Neural crest cell (in vitro differentiated cells): ENCODE data around the gene GALR3. TPM values are rescaled to one million over a fixed set of nuclear protein-coding genes. Genes with fewer than 3 reads are reported as not detected.

Experiments used
- DNase-seq: peaks from one replicate; pipeline ENCODE4 v3.0.0; 2021; ENCODE audit warnings: low read depth, mixed read lengths, low spot score
- H3K27ac Mint-ChIP-seq: one replicate; pipeline ENCODE4 v1.8.0; 2021; ENCODE audit warnings: mild to moderate bottlenecking, mixed read lengths; ENCODE audit not compliant: unreplicated experiment
- H3K27me3 Mint-ChIP-seq: 2 replicates; pipeline ENCODE4 v1.8.0; 2021; ENCODE audit warnings: low read depth, mild to moderate bottlenecking, mixed read lengths
- H3K36me3 Mint-ChIP-seq: 2 replicates; pipeline ENCODE4 v1.8.0; 2021; ENCODE audit warnings: low read depth, mild to moderate bottlenecking, mixed read lengths
- H3K4me1 Mint-ChIP-seq: 2 replicates; pipeline ENCODE4 v1.8.0; 2021; ENCODE audit warnings: mixed read lengths
- H3K4me3 Mint-ChIP-seq: one replicate; pipeline ENCODE4 v1.8.0; 2021; ENCODE audit warnings: mild to moderate bottlenecking, mixed read lengths
- H3K9me3 Mint-ChIP-seq: 2 replicates; pipeline ENCODE4 v1.8.0; 2021; ENCODE audit warnings: mixed read lengths
- total RNA-seq: library from RNA; stranded (reverse); gene quantifications from 2 replicates; pipeline ENCODE4 v1.2.1, GENCODE V29; 2021
- TF ChIP-seq, protein P1 (sequence below): fragments of 200-600 bp; sonication (generic); conservative IDR thresholded peaks from 2 replicates; pipeline ENCODE4 v1.5.0; 2021; ENCODE audit warnings: antibody characterized with exemption, mild to moderate bottlenecking

Gene GALR3
- total RNA-seq, 1 donor from 2014 or later: 0.49 TPM

DNA sequence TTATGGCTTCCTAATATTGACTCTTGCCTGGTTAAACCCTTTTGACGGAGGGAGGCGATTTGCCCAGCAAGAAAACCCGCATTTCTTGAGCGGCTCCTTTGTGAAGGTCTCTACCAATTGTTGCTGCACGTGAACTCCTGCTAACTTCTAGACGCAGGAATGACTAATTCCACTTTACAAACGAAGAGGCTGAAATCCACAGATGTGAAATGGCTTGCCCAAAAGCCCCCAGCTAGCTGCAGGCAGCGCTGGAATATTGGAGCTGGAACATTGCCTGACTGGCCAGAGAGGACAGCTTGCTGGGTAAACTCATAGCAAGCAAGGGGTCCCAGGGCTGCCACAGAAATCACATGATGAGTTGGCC is 14.9 kb upstream of the GALR3 start:
- Mint-ChIP-seq H3K36me3 (no peaks in the 10 kb centered on the region), H3K4me1 (peaks cover 52% of the 10 kb centered on the region), H3K4me3 (peak overlapping the region; percentile 94), H3K9me3 (no peaks in the 10 kb centered on the region), H3K27ac (peak overlapping the region; percentile 78), H3K27me3 (peaks cover 4% of the 10 kb centered on the region)
- TF ChIP-seq, protein P1, sequence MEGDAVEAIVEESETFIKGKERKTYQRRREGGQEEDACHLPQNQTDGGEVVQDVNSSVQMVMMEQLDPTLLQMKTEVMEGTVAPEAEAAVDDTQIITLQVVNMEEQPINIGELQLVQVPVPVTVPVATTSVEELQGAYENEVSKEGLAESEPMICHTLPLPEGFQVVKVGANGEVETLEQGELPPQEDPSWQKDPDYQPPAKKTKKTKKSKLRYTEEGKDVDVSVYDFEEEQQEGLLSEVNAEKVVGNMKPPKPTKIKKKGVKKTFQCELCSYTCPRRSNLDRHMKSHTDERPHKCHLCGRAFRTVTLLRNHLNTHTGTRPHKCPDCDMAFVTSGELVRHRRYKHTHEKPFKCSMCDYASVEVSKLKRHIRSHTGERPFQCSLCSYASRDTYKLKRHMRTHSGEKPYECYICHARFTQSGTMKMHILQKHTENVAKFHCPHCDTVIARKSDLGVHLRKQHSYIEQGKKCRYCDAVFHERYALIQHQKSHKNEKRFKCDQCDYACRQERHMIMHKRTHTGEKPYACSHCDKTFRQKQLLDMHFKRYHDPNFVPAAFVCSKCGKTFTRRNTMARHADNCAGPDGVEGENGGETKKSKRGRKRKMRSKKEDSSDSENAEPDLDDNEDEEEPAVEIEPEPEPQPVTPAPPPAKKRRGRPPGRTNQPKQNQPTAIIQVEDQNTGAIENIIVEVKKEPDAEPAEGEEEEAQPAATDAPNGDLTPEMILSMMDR: no peak
- no peak for DNase-seq

DNA sequence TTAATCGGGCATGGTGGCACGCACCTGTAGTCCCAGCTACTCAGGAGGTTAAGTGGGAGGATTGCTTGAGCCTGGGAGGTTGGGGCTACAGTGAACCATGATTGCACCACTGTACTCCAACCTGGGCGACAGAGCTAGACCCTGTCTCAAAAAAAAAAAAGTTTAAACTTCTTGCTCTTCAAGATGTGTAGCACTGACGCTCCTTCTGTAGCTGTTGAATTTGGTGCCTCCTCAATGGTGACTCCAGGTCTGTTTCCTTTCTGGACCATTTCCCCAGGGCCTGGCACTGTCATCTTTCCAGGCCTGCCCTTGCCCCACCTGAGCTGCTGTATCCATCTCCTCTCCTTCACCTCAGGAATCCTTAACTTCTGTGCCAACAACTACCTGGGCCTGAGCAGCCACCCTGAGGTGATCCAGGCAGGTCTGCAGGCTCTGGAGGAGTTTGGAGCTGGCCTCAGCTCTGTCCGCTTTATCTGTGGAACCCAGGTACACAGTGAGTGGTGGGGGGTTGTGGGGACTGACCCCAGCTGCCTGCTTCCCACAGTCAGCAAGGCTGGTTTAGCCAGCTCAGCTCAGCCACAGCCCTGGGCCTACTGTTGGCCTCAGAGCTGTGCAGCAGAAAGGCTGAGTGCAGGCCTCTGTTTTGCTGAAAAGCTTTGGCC is 13.4 kb upstream of the GALR3 start:
- Mint-ChIP-seq H3K4me3 (peak overlapping the region; percentile 84), H3K9me3 (no peaks in the 10 kb centered on the region), H3K36me3 (peaks cover 2% of the 10 kb centered on the region), H3K27me3 (peaks cover 3% of the 10 kb centered on the region), H3K27ac (no peak overlapping the region), H3K4me1 (peaks cover 41% of the 10 kb centered on the region)
- TF ChIP-seq, protein P1: no peak
- DNase-seq: no peak

DNA sequence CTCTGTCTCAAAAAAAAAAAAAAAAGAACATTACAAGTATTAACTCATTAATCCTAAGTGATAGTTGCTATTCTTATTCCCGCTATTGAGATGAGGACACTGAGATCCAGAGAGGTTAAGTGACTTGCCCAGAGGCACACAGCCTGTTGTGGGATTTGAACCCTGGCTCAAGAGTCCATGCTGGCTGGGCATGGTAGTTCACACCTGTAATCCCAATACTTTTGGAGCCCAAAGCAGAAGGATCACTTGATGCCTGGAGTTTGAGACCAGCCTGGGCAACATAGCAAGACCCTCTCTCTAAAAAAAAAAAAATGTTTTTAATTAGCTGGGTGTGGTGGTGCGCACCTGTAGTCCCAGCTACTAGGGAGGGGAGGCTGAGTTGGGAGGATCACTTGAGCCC is 11.3 kb upstream of the GALR3 start:
- H3K27ac Mint-ChIP-seq: no peak overlapping the region
- H3K36me3 Mint-ChIP-seq: peaks cover 2% of the 10 kb centered on the region
- peaks cover 25% of the 10 kb centered on the region for H3K4me1 Mint-ChIP-seq
- peak overlapping the region; percentile 65 for H3K4me3 Mint-ChIP-seq
- H3K27me3 Mint-ChIP-seq: no peaks in the 10 kb centered on the region
- TF ChIP-seq, protein P1: no peak
- H3K9me3 Mint-ChIP-seq: no peaks in the 10 kb centered on the region
- DNase-seq: no peak

DNA sequence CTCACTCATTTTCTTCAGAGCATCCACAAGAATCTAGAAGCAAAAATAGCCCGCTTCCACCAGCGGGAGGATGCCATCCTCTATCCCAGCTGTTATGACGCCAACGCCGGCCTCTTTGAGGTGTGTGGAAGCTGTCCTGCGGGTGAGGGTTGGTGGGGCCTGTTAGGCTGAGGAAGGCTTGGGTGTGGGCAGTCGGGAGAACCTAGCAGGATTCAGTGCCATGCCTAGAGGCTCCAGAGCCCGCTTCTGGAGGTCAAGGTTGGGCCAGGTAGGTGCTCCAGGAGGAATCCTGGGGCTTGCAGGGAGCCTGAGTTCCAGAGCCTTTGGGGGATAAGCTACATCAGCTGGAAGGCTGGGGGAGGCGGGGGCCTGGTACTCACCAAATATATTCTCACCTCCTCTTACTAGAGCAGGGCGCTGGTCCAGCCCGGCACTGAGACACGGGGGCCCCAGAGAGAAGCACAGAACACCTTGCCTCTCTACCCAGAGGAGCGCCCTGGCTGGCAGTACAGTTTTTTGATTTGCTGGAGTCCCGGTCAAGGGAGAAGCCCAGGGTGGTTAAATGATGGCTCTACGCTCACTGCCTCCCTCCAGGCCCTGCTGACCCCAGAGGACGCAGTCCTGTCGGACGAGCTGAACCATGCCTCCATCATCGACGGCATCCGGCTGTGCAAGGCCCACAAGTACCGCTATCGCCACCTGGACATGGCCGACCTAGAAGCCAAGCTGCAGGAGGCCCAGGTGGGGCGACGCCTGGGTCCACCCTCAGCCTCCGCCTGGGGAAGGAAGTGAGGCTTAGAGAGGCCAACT is 10.1 kb upstream of the GALR3 start:
- H3K27ac Mint-ChIP-seq: no peak overlapping the region
- DNase-seq: no peak

DNA sequence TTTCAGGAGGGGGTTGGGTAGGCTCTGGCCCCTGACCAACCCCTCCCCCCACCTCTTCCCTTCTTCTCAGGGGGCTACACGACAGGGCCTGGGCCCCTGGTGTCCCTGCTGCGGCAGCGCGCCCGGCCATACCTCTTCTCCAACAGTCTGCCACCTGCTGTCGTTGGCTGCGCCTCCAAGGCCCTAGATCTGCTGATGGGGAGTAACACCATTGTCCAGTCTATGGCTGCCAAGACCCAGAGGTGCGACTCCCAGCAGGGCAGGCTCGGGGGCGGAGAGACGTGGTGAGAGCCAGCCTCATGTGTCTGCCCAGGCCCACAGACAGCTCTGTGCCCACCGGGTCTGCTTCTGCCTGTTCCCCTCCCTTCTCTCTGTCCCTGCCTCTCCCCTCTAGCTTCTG is 7.6 kb upstream of the GALR3 start:
- DNase-seq: no peak
- peaks cover 21% of the 10 kb centered on the region for H3K27me3 Mint-ChIP-seq
- TF ChIP-seq, protein P1: no peak
- peaks cover 16% of the 10 kb centered on the region for H3K4me1 Mint-ChIP-seq
- no peaks in the 10 kb centered on the region for H3K9me3 Mint-ChIP-seq
- H3K27ac Mint-ChIP-seq: no peak overlapping the region
- no peak overlapping the region for H3K4me3 Mint-ChIP-seq
- peaks cover 2% of the 10 kb centered on the region for H3K36me3 Mint-ChIP-seq

More for the DNA sequence above, 10.1 kb upstream of the GALR3 start:
- Mint-ChIP-seq H3K4me1 (peaks cover 25% of the 10 kb centered on the region), H3K4me3 (no peak overlapping the region), H3K9me3 (no peaks in the 10 kb centered on the region), H3K36me3 (peaks cover 2% of the 10 kb centered on the region), H3K27me3 (peaks cover 2% of the 10 kb centered on the region)
- TF ChIP-seq, protein P1: no peak
